GM19035 (cell line): ENCODE results near the gene F5.
"Not testable (repeated sequence)": the region's sequence is repeated elsewhere in the genome, so short reads cannot be mapped to it uniquely, and the experiment has no call there.

Experiments used
- ATAC-seq: cut with Tn5 transposase; IDR thresholded peaks from one replicate; pipeline ENCODE4 v1.9.1; 2021; ENCODE audit not compliant: unreplicated experiment

The F5 gene

DNA sequence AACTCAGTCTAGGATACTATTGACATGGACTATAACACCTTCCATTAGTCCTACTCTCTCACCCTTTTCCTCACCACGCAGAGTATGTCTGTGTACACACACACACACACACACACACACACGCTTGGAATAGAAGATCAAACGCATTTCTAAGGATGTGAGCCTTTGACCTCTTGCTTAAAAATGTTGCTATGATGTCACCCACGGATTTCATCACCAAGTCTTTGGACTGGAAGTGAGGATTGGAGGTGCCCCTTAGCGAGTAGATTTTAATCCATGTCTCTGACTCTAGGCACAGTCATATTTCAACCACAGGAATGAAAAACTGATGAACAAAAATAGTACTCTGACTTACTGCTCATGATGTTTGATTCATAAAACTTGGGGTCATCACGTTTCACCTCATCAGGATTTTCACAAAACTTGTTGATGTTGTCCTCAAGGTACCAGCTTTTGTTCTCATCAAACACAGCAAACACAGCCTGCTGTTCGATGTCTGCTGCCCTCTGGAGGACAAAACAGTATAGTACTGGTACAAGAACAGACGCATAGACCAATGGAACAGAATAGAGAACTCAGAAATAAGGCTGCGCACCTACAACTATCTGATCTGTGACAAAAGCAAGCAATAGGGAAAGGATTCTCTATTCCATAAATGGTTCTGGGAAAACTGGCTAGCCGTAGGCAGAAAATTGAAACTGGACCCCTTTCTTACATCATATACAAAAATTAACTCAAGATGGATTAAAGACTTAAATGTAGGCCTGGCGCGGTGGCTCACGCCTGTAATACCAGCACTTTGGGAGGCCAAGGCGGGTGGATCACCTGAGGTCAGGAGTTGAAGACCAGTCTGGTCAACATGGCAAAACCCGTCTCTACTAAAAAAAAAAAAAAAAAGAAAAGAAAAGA lies 39.9 kb downstream of the F5 start:
- ATAC-seq: peak; percentile 75

DNA sequence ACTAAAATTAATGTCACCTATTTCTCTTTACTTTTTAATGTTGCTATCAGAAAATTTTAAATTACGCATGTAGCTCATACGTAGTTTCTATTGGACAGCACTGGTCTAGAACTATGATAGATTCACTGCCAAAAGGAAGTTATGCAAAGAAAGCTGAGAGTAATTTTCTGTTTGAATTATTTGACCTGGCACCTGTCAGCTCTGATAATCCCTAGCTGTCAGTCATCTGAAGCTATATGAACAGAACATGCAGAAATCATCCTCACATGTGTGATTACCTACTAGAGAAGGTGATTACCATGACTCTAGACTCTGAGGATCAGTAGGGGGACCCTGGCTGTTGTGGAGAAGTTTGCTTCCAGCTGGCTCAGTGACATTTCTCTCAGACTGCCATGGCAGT lies 40.8 kb downstream of the F5 start:
- no peak for ATAC-seq

GRCh38 chr1:169538998-169539871 lies 47.0 kb downstream of the F5 start:
- ATAC-seq: no peak

- ATAC-seq: no peak
Measured at GRCh38 chr1:169534653-169535052, 51.6 kb downstream of the F5 start.

GRCh38 chr1:169533528-169534190 lies 52.6 kb downstream of the F5 start:
- not testable (repeated sequence) for ATAC-seq

DNA sequence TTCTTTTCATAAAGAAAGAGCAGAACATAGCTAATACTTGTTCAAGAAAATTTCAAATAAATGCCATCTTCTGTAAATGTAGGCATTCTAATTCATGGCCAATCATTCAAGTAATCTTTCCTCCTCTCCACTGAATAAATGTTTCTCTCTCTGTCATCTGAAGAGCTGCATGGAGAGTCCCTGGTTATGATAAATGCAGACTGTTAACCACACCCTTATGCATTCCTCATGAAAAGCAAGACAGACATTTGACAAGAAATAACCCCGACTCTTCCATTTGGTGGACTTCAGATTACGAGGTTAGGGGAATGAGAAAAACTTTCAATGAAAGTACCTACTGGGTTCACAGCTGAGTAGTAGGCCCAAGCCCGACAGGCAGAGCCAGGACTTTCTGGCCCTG lies 55.8 kb downstream of the F5 start:
- ATAC-seq: no peak

DNA sequence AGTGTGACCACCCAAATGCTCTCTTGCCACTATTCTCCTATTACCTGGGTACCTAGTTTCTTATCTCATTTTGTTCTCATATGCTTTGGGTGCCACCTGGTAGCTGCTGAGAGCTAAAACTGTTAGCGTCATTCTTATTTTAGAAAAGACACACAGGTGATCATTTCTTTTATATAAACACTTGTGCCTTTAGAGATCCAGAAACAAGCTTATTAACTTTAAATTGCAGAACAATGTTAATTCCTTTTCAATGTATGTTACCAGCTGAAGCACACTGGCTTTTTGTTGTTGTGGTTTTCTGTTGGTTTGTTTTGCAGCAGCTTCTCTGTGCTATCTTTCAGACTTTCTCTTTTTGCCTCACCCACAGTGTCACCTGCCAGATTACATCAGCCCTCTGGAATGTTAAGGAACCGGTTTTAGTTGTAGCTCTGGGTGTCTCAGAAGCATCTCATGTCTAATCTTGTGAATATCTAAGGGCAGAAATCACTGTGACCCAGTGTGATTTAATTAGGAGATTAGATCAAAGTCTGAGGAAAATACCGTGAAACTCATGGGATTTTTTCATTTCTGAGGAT lies 57.1 kb downstream of the F5 start:
- ATAC-seq: no peak

DNA sequence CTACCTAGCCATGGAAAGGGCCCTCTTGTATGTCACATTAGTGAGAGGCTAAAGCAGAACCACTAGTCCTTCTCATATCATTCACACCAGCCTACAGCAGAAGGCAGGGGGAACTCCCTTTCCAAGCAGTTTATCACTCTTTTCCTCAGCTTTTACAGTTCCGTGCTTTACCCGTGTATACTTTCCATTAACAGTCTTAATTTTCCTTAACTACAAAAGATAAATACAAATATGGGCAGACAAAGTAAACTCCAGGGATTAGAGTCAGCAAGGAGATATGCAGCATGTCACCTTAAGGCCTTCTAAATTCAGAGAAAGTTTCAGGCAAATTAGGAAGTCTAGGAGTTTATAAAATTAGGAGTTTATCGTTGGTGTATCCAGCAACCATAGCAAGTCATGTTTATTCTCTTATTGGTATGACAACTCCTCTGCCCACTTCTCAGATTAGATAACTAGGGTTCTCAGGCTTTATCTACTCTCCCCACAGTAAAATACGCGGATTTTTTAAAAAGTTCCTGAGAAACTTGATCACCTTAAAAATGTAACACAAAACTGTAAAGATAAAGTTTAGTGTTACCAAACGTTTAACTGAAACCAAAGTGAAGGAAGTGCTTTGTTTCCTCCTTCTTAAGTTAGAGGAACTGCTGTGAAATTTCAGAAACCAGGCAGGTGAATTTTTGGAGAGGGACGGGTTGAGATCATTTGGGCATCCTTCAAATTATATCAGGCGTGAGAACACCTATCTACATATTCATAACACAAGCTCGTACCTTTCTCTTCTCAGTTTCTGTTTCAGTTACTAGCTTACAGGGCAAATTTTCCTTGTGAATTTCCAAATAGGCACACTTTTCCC lies 57.8 kb downstream of the F5 start:
- ATAC-seq: no peak

- no peak for ATAC-seq
Measured at GRCh38 chr1:169527451-169528214, 58.6 kb downstream of the F5 start.

DNA sequence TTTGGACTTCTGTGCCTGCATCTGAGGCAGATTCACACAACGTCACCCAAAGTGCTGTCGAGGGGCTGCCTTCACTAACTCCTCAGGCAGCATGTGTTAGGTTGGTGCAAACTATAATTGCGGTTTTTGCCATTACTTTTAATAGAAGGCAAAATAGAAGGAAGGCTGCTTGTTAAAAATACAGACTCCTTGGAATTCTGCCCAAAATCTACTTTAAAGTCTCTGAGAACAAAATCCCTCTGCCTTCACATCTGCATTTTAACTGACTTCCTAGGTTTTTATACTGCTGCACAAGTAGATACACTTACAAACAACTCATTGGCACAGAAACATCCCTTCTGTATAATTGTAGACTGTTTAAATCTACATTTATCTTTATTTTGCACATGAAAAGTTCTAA lies 59.3 kb downstream of the F5 start:
- no peak for ATAC-seq

DNA sequence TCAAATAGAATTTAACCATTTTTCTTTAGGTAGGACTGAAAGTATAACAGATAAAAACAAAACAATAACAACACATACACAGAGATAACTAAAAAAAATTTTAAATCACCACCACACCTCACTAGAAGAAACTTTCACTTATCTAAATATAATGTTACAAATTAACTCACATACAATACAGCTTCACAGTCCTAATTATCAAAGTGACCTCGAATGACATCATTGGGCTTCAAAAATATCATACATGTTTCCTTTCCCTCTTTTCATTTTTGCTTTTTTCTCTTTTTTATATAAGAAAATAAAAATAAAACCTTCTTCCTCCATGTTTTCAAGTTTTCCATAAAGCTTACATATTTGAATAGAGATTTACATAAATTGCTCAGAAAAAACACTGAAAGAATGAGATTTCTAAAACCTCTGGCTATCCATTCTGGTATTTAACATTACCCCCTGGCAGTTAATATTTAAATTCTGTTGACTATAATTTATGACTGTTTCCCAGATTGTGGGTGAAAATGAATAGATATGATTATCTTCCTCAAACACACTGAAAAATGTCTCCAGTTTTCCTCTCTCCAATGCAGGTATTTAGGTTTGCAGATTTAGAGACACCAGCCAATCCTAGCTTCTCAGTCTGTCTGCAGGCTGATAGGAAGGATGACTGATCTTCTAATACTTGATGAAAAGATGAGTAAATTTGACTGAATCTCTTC lies 60.0 kb downstream of the F5 start:
- no peak for ATAC-seq

GRCh38 chr1:169525391-169525790 lies 60.9 kb downstream of the F5 start:
- no peak for ATAC-seq

GRCh38 chr1:169523904-169524303 lies 62.4 kb downstream of the F5 start:
- no peak for ATAC-seq

GRCh38 chr1:169521226-169521625 lies 65.1 kb downstream of the F5 start:
- no peak for ATAC-seq

DNA sequence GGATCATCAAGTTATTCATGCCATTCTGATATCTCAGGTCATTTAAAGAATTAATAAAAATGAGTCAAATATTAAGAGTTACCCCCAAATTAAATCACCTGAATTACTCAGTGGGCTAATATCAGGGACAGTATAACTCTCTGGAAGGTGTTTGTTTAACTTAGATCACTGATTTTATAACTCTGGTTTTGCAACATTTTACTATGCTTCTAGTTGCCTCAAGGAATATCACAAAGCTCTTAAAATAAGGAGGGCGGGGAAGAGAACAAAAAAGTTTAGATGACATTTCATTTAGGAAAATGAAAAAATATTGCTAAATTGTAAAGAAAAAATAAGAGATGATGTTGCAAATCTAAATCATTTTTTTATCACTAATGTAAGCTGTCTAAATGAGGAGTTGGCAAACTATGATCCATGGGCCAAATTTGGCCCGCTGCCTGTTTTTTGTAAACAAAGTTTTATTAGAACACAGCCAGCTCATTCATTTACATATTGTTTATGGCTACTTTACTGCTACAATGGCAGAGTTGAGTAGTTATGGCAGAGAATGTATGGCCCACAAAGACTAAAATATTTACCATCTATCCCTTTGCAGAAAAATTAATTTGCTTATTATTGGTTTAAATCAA lies 68.6 kb downstream of the F5 start:
- no peak for ATAC-seq

DNA sequence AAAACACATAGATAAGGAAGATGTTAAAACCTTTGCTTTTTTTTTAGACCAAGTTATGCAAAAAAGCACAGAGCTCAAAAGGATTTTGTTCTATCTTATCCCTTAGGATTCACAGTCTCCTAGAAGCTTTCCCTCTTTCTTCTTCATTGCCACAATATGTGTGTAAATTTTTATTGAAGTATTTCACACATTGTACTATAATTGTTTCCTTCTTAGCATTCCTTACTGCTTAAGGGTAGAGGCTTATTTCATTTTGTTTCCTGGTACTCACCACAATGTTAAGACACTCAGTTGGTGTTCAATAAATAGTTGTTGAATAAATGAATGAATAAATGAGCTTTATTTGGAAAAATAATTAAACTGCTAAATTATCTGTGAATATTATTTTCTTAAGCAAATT lies 70.6 kb downstream of the F5 start:
- ATAC-seq: no peak

DNA sequence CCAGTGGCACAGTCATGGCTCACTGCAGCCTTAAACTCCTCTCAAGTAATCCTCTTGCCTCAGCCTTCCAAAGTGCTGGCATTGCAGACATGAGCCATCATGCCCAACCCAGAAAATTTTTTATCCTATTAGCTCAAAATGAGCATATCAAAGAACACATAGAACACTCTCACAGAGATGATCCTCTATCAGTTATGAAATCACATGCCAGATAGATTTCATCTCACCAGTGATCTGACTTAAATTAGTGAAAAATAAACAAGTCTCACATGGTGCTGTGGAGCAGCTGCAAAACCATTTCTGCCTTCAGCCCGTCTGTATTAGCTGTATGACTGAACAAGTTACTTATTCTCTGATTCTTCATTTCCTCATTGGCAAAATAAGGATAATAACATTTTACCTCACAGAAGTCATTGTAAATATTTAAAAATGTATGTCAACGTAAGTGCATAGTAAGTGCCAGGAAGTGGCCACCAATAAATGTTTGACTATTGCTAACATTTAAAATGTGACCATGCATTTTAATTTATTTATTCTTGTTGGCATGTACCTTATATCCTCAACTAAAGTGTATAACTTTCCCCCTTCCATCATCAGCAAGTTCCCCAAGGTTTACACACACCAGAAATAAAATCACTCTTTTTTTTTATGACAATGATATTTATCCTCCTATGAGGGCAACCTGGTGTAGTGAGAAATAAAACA lies 71.6 kb downstream of the F5 start:
- ATAC-seq: no peak

DNA sequence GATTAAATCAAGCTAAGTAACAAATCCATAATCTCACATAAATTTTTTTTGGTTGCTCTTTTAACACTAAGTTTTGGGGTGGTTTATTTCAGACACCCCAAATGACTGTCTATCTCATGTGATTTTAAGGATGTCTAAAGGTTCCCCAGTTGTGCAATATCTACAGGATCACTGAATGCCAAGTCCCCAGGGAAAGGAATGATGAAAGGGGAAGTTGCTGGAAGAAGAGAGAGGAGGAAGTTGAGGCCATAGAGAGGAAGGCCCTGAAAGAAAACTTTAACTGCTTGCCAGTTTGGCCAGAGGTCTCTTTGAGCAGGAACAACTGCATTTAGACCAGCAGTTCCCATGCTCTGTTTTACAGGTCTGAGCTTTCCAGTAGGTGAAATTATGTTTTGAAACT lies 73.1 kb downstream of the F5 start:
- no peak for ATAC-seq
